Epithelial cell of esophagus (primary cell): ENCODE data around the gene GPS1.
A peak's percentile ranks its signal among the peaks of the same experiment; 100 is the strongest.

Source experiments
- DNase-seq: peaks from one replicate; pipeline ENCODE4 v3.0.0; 2010; ENCODE audit warnings: low read depth
- H3K4me3 ChIP-seq: 2 replicates; pipeline ENCODE4 v1.5.1; 2011; ENCODE audit warnings: mild to moderate bottlenecking, low read length, control low read depth
- TF ChIP-seq, protein P1 (sequence below): IDR thresholded peaks from 2 replicates; pipeline ENCODE4 v1.5.1; 2011; ENCODE audit warnings: low read depth, mild to moderate bottlenecking, low read length, control low read depth, inconsistent platforms; ENCODE audit not compliant: insufficient read depth; ENCODE audit errors: missing control alignments

GPS1 gene

DNA sequence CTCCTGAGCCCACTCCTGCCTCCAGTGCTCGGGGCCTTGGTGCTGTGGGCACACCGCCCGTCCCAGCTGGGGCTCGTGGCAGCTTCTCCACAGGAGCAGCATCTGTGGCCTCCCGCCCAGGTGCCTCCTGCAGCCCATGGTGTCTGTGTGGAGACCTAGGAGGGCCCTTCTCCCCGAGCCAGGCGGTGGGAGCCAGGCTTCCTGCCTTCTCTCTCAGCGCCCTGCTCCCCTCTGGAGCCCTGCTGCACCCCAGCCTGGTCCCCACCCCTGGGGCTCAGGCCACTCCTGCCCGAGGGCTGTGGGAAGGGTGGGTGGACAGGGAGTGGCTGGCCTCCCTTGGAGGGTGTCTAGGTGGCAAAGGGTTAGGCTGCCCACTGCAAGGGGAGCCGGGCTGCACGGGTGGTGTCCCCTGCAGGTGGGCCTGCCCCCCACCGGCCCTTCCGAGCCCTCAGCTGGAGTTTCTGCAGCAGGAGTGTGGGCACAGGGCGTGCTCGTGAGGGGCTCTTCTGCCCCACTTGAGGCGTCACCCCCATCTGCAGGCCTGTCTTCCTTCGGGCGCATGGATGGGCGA lies 40.0 kb upstream of the GPS1 start:
- TF ChIP-seq, protein P1, sequence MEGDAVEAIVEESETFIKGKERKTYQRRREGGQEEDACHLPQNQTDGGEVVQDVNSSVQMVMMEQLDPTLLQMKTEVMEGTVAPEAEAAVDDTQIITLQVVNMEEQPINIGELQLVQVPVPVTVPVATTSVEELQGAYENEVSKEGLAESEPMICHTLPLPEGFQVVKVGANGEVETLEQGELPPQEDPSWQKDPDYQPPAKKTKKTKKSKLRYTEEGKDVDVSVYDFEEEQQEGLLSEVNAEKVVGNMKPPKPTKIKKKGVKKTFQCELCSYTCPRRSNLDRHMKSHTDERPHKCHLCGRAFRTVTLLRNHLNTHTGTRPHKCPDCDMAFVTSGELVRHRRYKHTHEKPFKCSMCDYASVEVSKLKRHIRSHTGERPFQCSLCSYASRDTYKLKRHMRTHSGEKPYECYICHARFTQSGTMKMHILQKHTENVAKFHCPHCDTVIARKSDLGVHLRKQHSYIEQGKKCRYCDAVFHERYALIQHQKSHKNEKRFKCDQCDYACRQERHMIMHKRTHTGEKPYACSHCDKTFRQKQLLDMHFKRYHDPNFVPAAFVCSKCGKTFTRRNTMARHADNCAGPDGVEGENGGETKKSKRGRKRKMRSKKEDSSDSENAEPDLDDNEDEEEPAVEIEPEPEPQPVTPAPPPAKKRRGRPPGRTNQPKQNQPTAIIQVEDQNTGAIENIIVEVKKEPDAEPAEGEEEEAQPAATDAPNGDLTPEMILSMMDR = no peak
- no peak overlapping the region for H3K4me3 ChIP-seq
- no peak for DNase-seq

DNA sequence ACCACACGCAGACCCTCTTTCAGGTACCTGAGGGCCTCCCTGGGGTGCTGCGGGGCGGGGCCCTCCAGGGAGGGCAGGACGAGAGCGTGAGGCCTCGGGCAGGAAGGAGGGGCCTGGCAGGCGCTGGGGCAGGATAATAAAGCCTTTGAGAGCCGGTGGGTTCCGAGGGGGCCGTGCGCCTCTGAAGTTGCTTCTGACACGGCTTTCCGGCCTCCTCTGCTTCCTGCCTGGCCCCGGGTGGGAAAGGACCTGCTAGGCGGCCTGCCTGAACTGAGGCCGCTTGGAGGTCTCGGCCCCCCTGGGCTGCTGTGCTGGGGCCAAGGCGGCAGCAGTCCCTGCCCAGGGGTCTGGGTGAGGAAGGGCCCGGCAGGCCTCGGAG lies 39.4 kb upstream of the GPS1 start:
- TF ChIP-seq, protein P1 = no peak
- no peak for DNase-seq
- no peak overlapping the region for H3K4me3 ChIP-seq

DNA sequence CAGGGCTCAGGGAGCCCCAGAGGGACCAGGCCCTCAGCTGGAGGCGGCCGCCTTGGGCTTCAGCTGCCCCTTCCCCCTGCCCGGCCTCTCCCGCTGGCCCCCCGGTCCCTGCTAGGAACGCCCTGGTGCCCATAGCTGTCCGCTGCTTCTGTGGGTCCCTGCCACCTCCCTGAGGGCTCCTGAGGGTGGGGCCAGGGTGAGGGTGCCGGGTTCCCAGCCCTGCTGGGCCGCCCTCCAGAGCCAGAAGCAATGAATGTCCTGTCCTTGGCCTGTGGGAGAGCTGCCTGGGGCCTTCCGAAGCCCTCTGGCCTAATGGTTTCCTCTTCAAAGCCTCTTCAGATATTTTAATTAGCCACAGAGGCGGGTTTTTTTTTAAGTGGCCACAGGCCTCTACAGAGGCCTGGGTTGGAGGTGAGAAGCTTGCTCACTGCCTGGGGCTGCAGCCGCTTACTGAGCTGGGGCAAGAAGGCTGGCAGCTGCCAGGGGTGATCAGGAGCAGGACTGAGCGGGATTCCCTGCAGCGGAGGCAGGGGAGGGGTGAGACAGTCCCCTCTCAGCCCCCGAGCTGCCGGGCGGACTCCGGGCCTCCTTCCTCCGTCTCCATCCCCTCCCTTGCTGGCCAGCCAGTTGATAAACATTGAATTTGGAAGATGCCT lies 38.9 kb upstream of the GPS1 start:
- no peak overlapping the region for H3K4me3 ChIP-seq
- no peak for DNase-seq

DNA sequence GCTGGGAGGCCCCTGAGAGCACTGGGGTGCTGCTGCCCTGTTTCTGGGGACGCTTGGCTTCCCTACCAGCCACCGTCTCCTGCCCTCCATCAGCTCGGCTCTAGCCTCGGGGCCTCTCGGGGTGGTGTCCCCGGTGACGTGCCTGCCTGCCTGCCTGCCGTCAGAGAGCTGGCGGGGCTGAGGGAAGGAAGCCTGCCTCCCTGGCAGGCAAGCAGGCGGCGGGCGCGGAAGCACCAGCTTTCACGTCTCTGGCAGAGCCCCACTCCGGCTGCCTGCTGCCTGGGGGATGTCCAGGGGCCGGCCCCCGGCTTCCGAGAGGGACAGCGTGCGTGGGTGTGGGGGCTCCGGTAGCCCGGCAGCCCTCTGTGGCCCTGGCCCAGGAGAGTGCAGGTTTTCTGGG lies 38.4 kb upstream of the GPS1 start:
- TF ChIP-seq, protein P1 = no peak
- DNase-seq = peak; percentile 64
- H3K4me3 ChIP-seq = no peak overlapping the region

More for the DNA sequence above, 38.9 kb upstream of the GPS1 start:
- TF ChIP-seq, protein P1 = no peak

DNA sequence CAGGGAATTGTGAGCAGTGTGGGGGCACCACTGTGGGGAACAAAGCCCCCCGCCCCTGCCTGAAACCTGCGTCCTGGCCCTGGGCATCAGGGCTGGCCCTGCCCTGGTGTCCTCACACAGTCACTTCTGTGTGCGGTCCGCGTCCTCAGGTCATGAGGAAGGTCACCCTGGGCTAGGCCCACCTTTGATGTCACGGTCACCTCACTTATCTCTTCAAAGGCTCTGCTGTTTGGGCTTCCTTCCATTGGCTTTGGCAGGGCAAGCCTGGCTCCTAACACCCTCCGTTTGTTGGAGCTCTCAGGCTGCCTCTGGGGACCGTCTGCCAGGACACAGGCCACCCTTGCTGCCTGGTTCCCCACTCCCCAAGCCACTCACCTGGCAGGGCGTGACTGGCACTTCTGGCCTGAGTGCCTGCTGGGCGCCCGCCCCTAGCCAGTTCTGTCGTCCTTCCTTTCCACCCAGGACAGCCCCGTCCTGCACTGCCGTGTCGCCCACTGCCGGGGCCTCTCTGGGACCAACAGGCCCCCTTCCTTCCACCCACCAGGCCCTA lies 37.9 kb upstream of the GPS1 start:
- TF ChIP-seq, protein P1 = no peak
- DNase-seq = no peak
- no peak overlapping the region for H3K4me3 ChIP-seq

DNA sequence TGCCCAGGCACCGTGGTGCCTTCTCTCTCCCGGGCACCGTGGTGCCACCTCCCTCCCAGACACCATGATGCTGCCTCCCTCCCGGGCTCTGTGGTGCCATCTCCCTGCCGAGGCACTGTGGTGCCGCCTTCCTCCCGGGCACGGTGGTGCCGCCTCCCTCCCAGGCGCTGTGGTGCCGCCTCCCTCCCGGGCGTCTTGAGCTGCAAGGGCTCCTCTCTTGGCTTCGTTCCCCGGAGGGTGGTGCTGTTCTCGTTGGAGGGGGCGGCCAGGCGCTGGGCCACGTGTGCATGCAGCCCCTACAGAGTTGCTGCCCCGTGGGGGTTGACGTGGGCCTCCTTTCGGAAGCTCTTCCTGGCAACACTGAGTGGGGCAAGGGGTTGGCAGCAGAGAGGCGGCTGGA lies 37.3 kb upstream of the GPS1 start:
- no peak for DNase-seq
- TF ChIP-seq, protein P1 = peak; percentile 20
- H3K4me3 ChIP-seq = no peak overlapping the region

DNA sequence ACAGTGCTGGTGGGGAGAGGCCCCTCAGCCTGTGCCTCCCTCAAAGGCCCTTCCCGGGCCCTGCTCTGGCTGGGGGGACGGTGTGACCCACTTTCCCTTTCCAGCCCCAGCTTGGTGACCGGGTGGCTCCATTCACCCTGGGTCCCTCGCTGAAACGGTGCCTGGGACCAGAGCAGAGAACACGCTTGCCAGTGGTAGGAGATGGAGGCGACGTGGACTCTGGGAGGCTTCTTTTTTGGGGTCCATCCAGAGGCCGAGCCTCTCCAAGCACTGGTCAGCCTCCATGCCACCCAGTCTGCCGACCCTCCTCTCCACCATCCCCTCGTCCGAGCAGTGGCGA lies 36.8 kb upstream of the GPS1 start:
- no peak overlapping the region for H3K4me3 ChIP-seq
- TF ChIP-seq, protein P1 = no peak
- DNase-seq = no peak
